Stomach (tissue), 9 donors: Measurements from ENCODE around the gene ARHGAP25. TPM values are rescaled to one million over a fixed set of nuclear protein-coding genes. Genes with fewer than 3 reads are reported as not detected.
A peak's percentile ranks its signal among the peaks of the same experiment; 100 is the strongest.

Source experiments
- DNase-seq, 2 donors: peaks; one replicate each; pipeline versions ENCODE4 v3.0.0 to v3.0.0-alpha.2; 2013 to 2019
- H3K27ac ChIP-seq, 5 donors: fragments of 200-600 bp in 4 of 5; sonication (generic) in 4 of 5; one replicate each; pipeline ENCODE4 v1.5.1; 2013 to 2019; ENCODE audit warnings: mild to moderate bottlenecking in 1 of 5, moderate library complexity in 1 of 5
- H3K27me3 ChIP-seq, 3 donors: fragments of 200-600 bp; sonication (generic); one replicate each; pipeline ENCODE4 v1.5.1; 2017 to 2019; ENCODE audit warnings: mixed run types in 1 of 3
- H3K36me3 ChIP-seq, 4 donors: fragments of 200-600 bp; sonication (generic); 1 replicate in 3 of 4; 2 replicates in 1 of 4; pipeline ENCODE4 v1.5.1; 2016 to 2019
- H3K4me1 ChIP-seq, 4 donors: fragments of 200-600 bp; sonication (generic); one replicate each; pipeline ENCODE4 v1.5.1; 2016 to 2019
- H3K4me3 ChIP-seq, 4 donors: fragments of 200-600 bp; sonication (generic) in 3 of 4; one replicate each; pipeline ENCODE4 v1.5.1; 2016 to 2019; ENCODE audit warnings: mild to moderate bottlenecking in 1 of 4
- H3K9me3 ChIP-seq, 4 donors: fragments of 200-600 bp; sonication (generic); one replicate each; pipeline ENCODE4 v1.5.1; 2016 to 2019
- CTCF ChIP-seq, 7 experiments: fragments of 450-650 bp in 4 of 7; fragments of 200-600 bp in 3 of 7; sonication (generic) in 3 of 7; IDR thresholded peaks; one replicate each; pipeline ENCODE4 v1.5.1; 2016 to 2019; ENCODE audit warnings: antibody characterized with exemption in 7 of 7, control low read depth in 2 of 7, mild to moderate bottlenecking in 1 of 7
- EP300 ChIP-seq: sonication (generic); formaldehyde crosslinking; IDR thresholded peaks from one replicate; pipeline ENCODE4 v1.6.1; 2017; ENCODE audit warnings: antibody characterized with exemption
- POLR2A ChIP-seq, 4 donors: fragments of 450-650 bp; IDR thresholded peaks; one replicate each; pipeline ENCODE4 v1.6.1; 2016; ENCODE audit warnings: antibody characterized with exemption in 4 of 4, control low read depth in 2 of 4, mild to moderate bottlenecking in 1 of 4, moderate library complexity in 1 of 4
- POLR2AphosphoS5 ChIP-seq, 3 donors: sonication (generic); formaldehyde crosslinking; IDR thresholded peaks; one replicate each; pipeline ENCODE4 v1.6.1; 2016; ENCODE audit warnings: antibody characterized with exemption in 3 of 3
- WGBS, 5 donors: extraction: QIAGEN DNeasy Blood & Tissue Kit in 3 of 5; methylation state at CpG; one replicate each; pipeline versions ENCODE4 v1.1.5 to v1.1.7; 2013 to 2018; 5-methylcytosine and 5-hydroxymethylcytosine counted together
- intact Hi-C: fragments of 100-400 bp; cut with DNase I; formaldehyde crosslinking; loops from one replicate; pipeline ENCODE4 v1.15.1; 2023; ENCODE audit warnings: low total_unique reads
- polyA plus RNA-seq, 3 donors: library from polyadenylated mRNA; stranded (reverse); fragments of 200-250 nt; gene quantifications; one replicate each; pipeline ENCODE4 v1.2.3, GENCODE V29; 2013
- total RNA-seq, 5 donors: library from RNA; depleted of rRNA; stranded (reverse); fragments of >200 nt; gene quantifications; one replicate each; pipeline versions ENCODE4 v1.1.0 to v1.2.3, GENCODE V29; 2014 to 2016
- donor health status: healthy with polysubstance abuse.
- donor health status: Bipolar disorder and iron deficiency.
- donor health status: healthy.

The ARHGAP25 gene
- total and polyA plus RNA-seq, 8 donors: 0.29 to 17.1 (median 4.0) TPM; not detected in 1

GRCh38 chr2:68769586-68770270 is 35.1 kb downstream of the ARHGAP25 start:
- Histone ChIP-seq H3K27ac (peak overlapping the region; percentile 48 to 80 (median 67)), H3K27me3 (no peaks in the 10 kb centered on the region), H3K36me3 (no peaks in the 10 kb centered on the region), H3K4me1 (peaks cover 15 to 89% (median 42%) of the 10 kb centered on the region in 4 donors), H3K9me3 (no peaks in the 10 kb centered on the region), H3K4me3 (no peak overlapping the region)
- intact Hi-C loops: no loop called here
- no peak for DNase-seq
- WGBS, 5 donors: 84 to 96% (median 88%) methylated on average over 6 of the region's 6 CpGs
- TF ChIP-seq CTCF (IDR thresholded peaks at IDR 0.05) (no peak), POLR2A (IDR thresholded peaks at IDR 0.05) (no peak), EP300 (no peak), POLR2AphosphoS5 (IDR thresholded peaks at IDR 0.05) (no peak)

GRCh38 chr2:68770271-68771111 is 35.9 kb downstream of the ARHGAP25 start:
- Histone ChIP-seq H3K36me3 (no peaks in the 10 kb centered on the region), H3K4me1 (peaks cover 15 to 81% (median 35%) of the 10 kb centered on the region in 4 donors), H3K27ac (peak overlapping the region; percentile 48 to 80 (median 67)), H3K4me3 (no peak overlapping the region), H3K27me3 (no peaks in the 10 kb centered on the region), H3K9me3 (no peaks in the 10 kb centered on the region)
- DNase-seq: no peak
- WGBS, 5 donors: 73 to 84% (median 82%) methylated on average over 6 of the region's 6 CpGs
- TF ChIP-seq POLR2AphosphoS5 (IDR thresholded peaks at IDR 0.05): no peak
- no peak for TF ChIP-seq CTCF (IDR thresholded peaks at IDR 0.05)
- TF ChIP-seq POLR2A (IDR thresholded peaks at IDR 0.05): no peak
- no peak for TF ChIP-seq EP300
- intact Hi-C loops: no loop called here

GRCh38 chr2:68771211-68771751 is 36.7 kb downstream of the ARHGAP25 start:
- WGBS, 5 donors: 27 to 36% (median 33%) methylated on average over 3 of the region's 3 CpGs
- Histone ChIP-seq H3K9me3 (no peaks in the 10 kb centered on the region), H3K4me1 (peaks cover 15 to 73% (median 30%) of the 10 kb centered on the region in 4 donors), H3K4me3 (no peak overlapping the region), H3K27me3 (no peaks in the 10 kb centered on the region), H3K27ac (peak overlapping the region; percentile 37 to 80 (median 67)), H3K36me3 (no peaks in the 10 kb centered on the region)
- TF ChIP-seq EP300: no peak
- TF ChIP-seq POLR2AphosphoS5 (IDR thresholded peaks at IDR 0.05): no peak
- TF ChIP-seq POLR2A (IDR thresholded peaks at IDR 0.05): no peak
- TF ChIP-seq CTCF (IDR thresholded peaks at IDR 0.05): no peak
- DNase-seq: peak in 1 of 2 donors; percentile 52
- intact Hi-C loops: no loop called here

- Histone ChIP-seq H3K27ac (peak overlapping the region in 4 of 5 donors; percentile 56 to 80 (median 70)), H3K27me3 (no peaks in the 10 kb centered on the region), H3K36me3 (no peaks in the 10 kb centered on the region), H3K9me3 (no peaks in the 10 kb centered on the region), H3K4me3 (no peak overlapping the region), H3K4me1 (peaks cover 20 to 66% (median 26%) of the 10 kb centered on the region in 4 donors)
- no peak for TF ChIP-seq POLR2A (IDR thresholded peaks at IDR 0.05)
- no peak for TF ChIP-seq CTCF (IDR thresholded peaks at IDR 0.05)
- TF ChIP-seq POLR2AphosphoS5 (IDR thresholded peaks at IDR 0.05): no peak
- TF ChIP-seq EP300: no peak
- WGBS, 5 donors: 92 to 100% (median 95%) methylated on average over 2 of the region's 2 CpGs
- no peak for DNase-seq
- intact Hi-C loops: no loop called here
Observed at GRCh38 chr2:68772109-68772508, 37.5 kb downstream of the ARHGAP25 start.
